Endothelial cell of umbilical vein (primary cell): ENCODE results near the gene RTL10.

Experiments
- CTCF ChIP-seq, 2 donors: IDR thresholded peaks; 1 replicate in 1 of 2; 2 replicates in 1 of 2; pipeline ENCODE4 v1.5.1; 2011; ENCODE audit warnings: low read length in 2 of 2, mild to moderate bottlenecking in 2 of 2, moderate library complexity in 2 of 2, control low read depth in 1 of 2, inconsistent platforms in 1 of 2, low read depth in 1 of 2; ENCODE audit not compliant: insufficient read depth in 1 of 2; ENCODE audit errors: extremely low read depth in 1 of 2
- JUN ChIP-seq: IDR thresholded peaks from 2 replicates; pipeline ENCODE4 v1.6.1; 2011; ENCODE audit warnings: borderline replicate concordance, low read depth; ENCODE audit not compliant: insufficient read length, insufficient read depth

DNA sequence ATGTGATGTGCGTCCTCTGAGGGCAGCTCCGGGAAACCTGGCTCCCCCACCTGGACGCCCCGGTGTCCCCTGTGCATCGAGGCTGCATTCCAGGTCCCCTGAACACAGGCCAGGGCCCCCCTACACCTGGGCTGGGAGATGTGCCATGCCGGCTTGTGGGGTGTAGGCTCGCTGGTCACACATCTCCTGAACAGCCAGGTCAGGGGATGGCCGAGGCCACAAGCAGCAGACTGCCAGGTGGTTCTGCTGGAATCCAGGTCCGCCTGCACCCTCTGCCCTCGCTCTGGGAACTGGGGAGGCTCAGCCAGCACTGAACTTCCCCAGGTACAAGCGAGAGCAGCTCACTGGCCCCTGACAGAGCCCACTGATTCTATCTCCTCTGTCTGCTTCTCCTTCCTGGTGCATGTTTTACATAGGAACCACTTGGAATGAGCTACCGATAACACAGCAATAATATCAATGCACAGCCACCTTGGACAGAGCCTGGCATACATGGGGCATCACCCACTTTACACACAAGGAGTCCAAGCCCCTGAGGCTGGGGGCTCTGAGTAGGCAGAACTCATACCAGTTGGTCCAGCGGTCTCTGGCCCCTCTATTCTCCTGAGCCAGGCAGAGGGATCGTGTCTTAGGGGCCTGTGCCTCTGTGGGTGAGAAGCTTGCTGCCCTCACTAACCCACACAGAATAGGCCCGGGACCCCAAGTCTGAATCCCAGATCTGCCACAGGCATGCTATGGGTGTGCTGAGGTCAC, 47.3 kb downstream of the RTL10 start:
- TF ChIP-seq JUN, result no peak
- TF ChIP-seq CTCF (IDR thresholded peaks at IDR 0.05; ENCODE audit: extremely low read depth in 1 of 2, insufficient read depth in 1 of 2, low read depth in 1 of 2, low read length in 2 of 2), result no peak
